Naive thymus-derived CD4-positive, alpha-beta T cell (primary cell): ENCODE data around the gene ZDHHC22. TPM values are rescaled to one million over a fixed set of nuclear protein-coding genes. Genes with fewer than 3 reads are reported as not detected.

Experiments
- ATAC-seq: fragments of 150-1000 bp; cut with Tn5 transposase; 2 replicates; pipeline ENCODE4 v1.10.0; 2021; ENCODE audit warnings: mild to moderate bottlenecking, moderate library complexity
- CTCF ChIA-PET: fragments of 350-600 bp; sonication (Branson Sonifier 250); formaldehyde crosslinking; loops from one replicate; lab custom pipeline; 2021; ENCODE audit warnings: antibody characterized with exemption; lab: Charles Lee
- POLR2A ChIA-PET: fragments of 350-600 bp; sonication (Branson Sonifier 250); formaldehyde crosslinking; loops from one replicate; lab custom pipeline; 2021; ENCODE audit warnings: antibody characterized with exemption, inconsistent platforms; lab: Charles Lee
- DNase-seq, 9 donors: peaks; one replicate each; pipeline versions ENCODE4 v3.0.0 to v3.0.0-alpha.2; 2020 to 2022; ENCODE audit warnings: mixed read lengths in 1 of 9
- H3K27ac ChIP-seq: one replicate; pipeline ENCODE4 v1.7.0; 2013; ENCODE audit warnings: mild to moderate bottlenecking, low read depth, low read length, moderate library complexity
- H3K27me3 ChIP-seq, 2 donors: one replicate each; pipeline ENCODE4 v1.7.0; 2013; ENCODE audit warnings: low read length in 2 of 2, mild to moderate bottlenecking in 2 of 2, moderate library complexity in 2 of 2; ENCODE audit not compliant: control insufficient read depth in 2 of 2, insufficient read depth in 2 of 2
- H3K36me3 ChIP-seq, 3 experiments: 1 replicate in 2 of 3; 2 replicates in 1 of 3; pipeline ENCODE4 v1.7.0; 2013; ENCODE audit warnings: low read length in 3 of 3, mild to moderate bottlenecking in 3 of 3, moderate library complexity in 1 of 3; ENCODE audit not compliant: insufficient read depth in 3 of 3, control insufficient read depth in 2 of 3
- H3K4me1 ChIP-seq, 2 donors: one replicate each; pipeline ENCODE4 v1.7.0; 2013; ENCODE audit warnings: low read length in 2 of 2, mild to moderate bottlenecking in 2 of 2, moderate library complexity in 1 of 2; ENCODE audit not compliant: control insufficient read depth in 2 of 2, insufficient read depth in 2 of 2
- H3K4me3 ChIP-seq: 2 replicates; pipeline ENCODE4 v1.7.0; 2013; ENCODE audit warnings: mild to moderate bottlenecking, low read length
- H3K9me3 ChIP-seq, 3 experiments: 1 replicate in 2 of 3; 2 replicates in 1 of 3; pipeline ENCODE4 v1.7.0; 2013; ENCODE audit warnings: low read length in 3 of 3; ENCODE audit not compliant: control insufficient read depth in 2 of 3
- H3K27ac Mint-ChIP-seq, 9 donors: one replicate each; pipeline ENCODE4 v1.8.0; 2020 to 2022; ENCODE audit warnings: mixed read lengths in 9 of 9, mild to moderate bottlenecking in 8 of 9, moderate library complexity in 5 of 9, inconsistent platforms in 2 of 9
- H3K27me3 Mint-ChIP-seq, 5 donors: one replicate each; pipeline ENCODE4 v1.8.0; 2021 to 2022; ENCODE audit warnings: mixed read lengths in 5 of 5, mild to moderate bottlenecking in 1 of 5
- H3K36me3 Mint-ChIP-seq, 5 donors: one replicate each; pipeline ENCODE4 v1.8.0; 2020 to 2022; ENCODE audit warnings: mixed read lengths in 5 of 5, mild to moderate bottlenecking in 3 of 5, inconsistent platforms in 1 of 5
- H3K4me1 Mint-ChIP-seq, 7 donors: one replicate each; pipeline ENCODE4 v1.8.0; 2020 to 2022; ENCODE audit warnings: mixed read lengths in 7 of 7, mild to moderate bottlenecking in 3 of 7, inconsistent platforms in 1 of 7
- H3K4me3 Mint-ChIP-seq, 10 donors: one replicate each; pipeline ENCODE4 v1.8.0; 2020 to 2022; ENCODE audit warnings: mild to moderate bottlenecking in 10 of 10, mixed read lengths in 10 of 10, moderate library complexity in 6 of 10, inconsistent platforms in 2 of 10
- H3K9me3 Mint-ChIP-seq, 11 donors: one replicate each; pipeline ENCODE4 v1.8.0; 2020 to 2022; ENCODE audit warnings: mixed read lengths in 11 of 11, mild to moderate bottlenecking in 4 of 11, inconsistent platforms in 1 of 11, moderate library complexity in 1 of 11
- intact Hi-C, 2 donors: fragments of 100-400 bp; cut with micrococcal nuclease; formaldehyde crosslinking; loops; one replicate each; pipeline ENCODE4 v1.15.1; 2023
- polyA plus RNA-seq, 2 donors: library from polyadenylated mRNA; unstranded; fragments of 300-500 nt; fragmentation: Illumina TruSeq; gene quantifications; one replicate each; pipeline ENCODE4 v1.2.3, GENCODE V29; 2021
- total RNA-seq, 6 experiments: library from RNA in 5 of 6; stranded (reverse) in 5 of 6; gene quantifications; 1 replicate in 5 of 6; 2 replicates in 1 of 6; pipeline ENCODE4 v1.2.3 and lab custom pipeline; 2021 to 2026

ZDHHC22 gene
- total and polyA plus RNA-seq, 7 experiments from 2014 or later = not detected

GRCh38 chr14:77158175-77158881, 16.7 kb upstream of the ZDHHC22 start:
- no peak overlapping the region for H3K4me3 ChIP-seq
- Mint-ChIP-seq H3K27ac (no peak overlapping the region), H3K27me3 (peaks cover 48 to 60% (median 54%) of the 10 kb centered on the region in 5 donors), H3K4me3 (no peak overlapping the region), H3K36me3 (peaks cover 0 to 5% (median 0%) of the 10 kb centered on the region in 5 donors), H3K4me1 (no peaks in the 10 kb centered on the region), H3K9me3 (peaks cover 0 to 6% (median 0%) of the 10 kb centered on the region in 11 donors)
- H3K27me3 ChIP-seq = no peaks in the 10 kb centered on the region
- DNase-seq (no peak), ATAC-seq (no peak)
- H3K36me3 ChIP-seq = no peaks in the 10 kb centered on the region
- ChIA-PET POLR2A (no interaction called here), CTCF (no interaction called here)
- H3K27ac ChIP-seq = no peak overlapping the region
- H3K9me3 ChIP-seq = no peaks in the 10 kb centered on the region
- no peaks in the 10 kb centered on the region for H3K4me1 ChIP-seq
- intact Hi-C loops = no loop called here

- H3K36me3 ChIP-seq = no peaks in the 10 kb centered on the region
- H3K9me3 ChIP-seq = no peaks in the 10 kb centered on the region
- DNase-seq (no peak), ATAC-seq (no peak)
- no peak overlapping the region for H3K27ac ChIP-seq
- Mint-ChIP-seq H3K27ac (no peak overlapping the region), H3K27me3 (peaks cover 53 to 60% (median 56%) of the 10 kb centered on the region in 5 donors), H3K36me3 (peaks cover 0 to 5% (median 0%) of the 10 kb centered on the region in 5 donors), H3K4me3 (no peak overlapping the region), H3K9me3 (peaks cover 0 to 6% (median 0%) of the 10 kb centered on the region in 11 donors), H3K4me1 (no peaks in the 10 kb centered on the region)
- H3K4me1 ChIP-seq = no peaks in the 10 kb centered on the region
- ChIA-PET POLR2A (no interaction called here), CTCF (no interaction called here)
- intact Hi-C loops = no loop called here
- H3K4me3 ChIP-seq = no peak overlapping the region
- H3K27me3 ChIP-seq = peaks cover 0 to 5% of the 10 kb centered on the region in 2 donors
Measured at GRCh38 chr14:77157740-77158139, 16.1 kb upstream of the ZDHHC22 start.

- no peak for DNase-seq
- Mint-ChIP-seq H3K4me3 (no peak overlapping the region), H3K4me1 (no peaks in the 10 kb centered on the region), H3K9me3 (peaks cover 0 to 6% (median 0%) of the 10 kb centered on the region in 11 donors), H3K36me3 (peaks cover 0 to 5% (median 0%) of the 10 kb centered on the region in 5 donors), H3K27ac (no peak overlapping the region), H3K27me3 (peaks cover 45 to 56% (median 53%) of the 10 kb centered on the region in 5 donors)
- ChIA-PET CTCF (interaction anchor here (0.6 kb wide), 1 partner anchor 283 kb away, joined by 3 read pairs; no protein-coding TSS in a partner anchor), POLR2A (no interaction called here)
- Histone ChIP-seq H3K27me3 (peaks cover 0 to 9% of the 10 kb centered on the region in 2 donors), H3K27ac (no peak overlapping the region), H3K4me3 (no peak overlapping the region), H3K36me3 (no peaks in the 10 kb centered on the region), H3K4me1 (no peaks in the 10 kb centered on the region), H3K9me3 (no peaks in the 10 kb centered on the region)
- intact Hi-C loops = no loop called here
- no peak for ATAC-seq
Measured at GRCh38 chr14:77155083-77155482, 13.5 kb upstream of the ZDHHC22 start.

- no peaks in the 10 kb centered on the region for H3K4me1 Mint-ChIP-seq
- H3K9me3 Mint-ChIP-seq = peaks cover 0 to 6% (median 0%) of the 10 kb centered on the region in 11 donors
- Histone ChIP-seq H3K27ac (no peak overlapping the region), H3K9me3 (no peaks in the 10 kb centered on the region), H3K27me3 (peaks cover 0 to 9% of the 10 kb centered on the region in 2 donors), H3K4me1 (no peaks in the 10 kb centered on the region), H3K4me3 (no peak overlapping the region), H3K36me3 (no peaks in the 10 kb centered on the region)
- H3K36me3 Mint-ChIP-seq = peaks cover 0 to 5% (median 0%) of the 10 kb centered on the region in 5 donors
- intact Hi-C loops = no loop called here
- ChIA-PET POLR2A (no interaction called here), CTCF (no interaction called here)
- H3K27ac Mint-ChIP-seq = no peak overlapping the region
- no peak overlapping the region for H3K4me3 Mint-ChIP-seq
- ATAC-seq (no peak), DNase-seq (no peak)
- H3K27me3 Mint-ChIP-seq = peaks cover 47 to 56% (median 53%) of the 10 kb centered on the region in 5 donors
Measured at GRCh38 chr14:77154421-77154820, 12.8 kb upstream of the ZDHHC22 start.

GRCh38 chr14:77153802-77154201, 12.2 kb upstream of the ZDHHC22 start:
- ChIA-PET POLR2A (no interaction called here), CTCF (interaction anchor here (1.1 to 1.4 kb wide), 2 partner anchors 10 to 166 kb away, joined by 3 to 4 read pairs; no protein-coding TSS in a partner anchor)
- H3K9me3 Mint-ChIP-seq = peaks cover 0 to 6% (median 0%) of the 10 kb centered on the region in 11 donors
- no peak for ATAC-seq
- DNase-seq = no peak
- H3K27ac Mint-ChIP-seq = no peak overlapping the region
- H3K4me3 Mint-ChIP-seq = no peak overlapping the region
- H3K36me3 Mint-ChIP-seq = peaks cover 0 to 5% (median 0%) of the 10 kb centered on the region in 5 donors
- no peak overlapping the region for H3K27ac ChIP-seq
- peaks cover 0 to 9% of the 10 kb centered on the region in 2 donors for H3K27me3 ChIP-seq
- H3K4me1 Mint-ChIP-seq = no peaks in the 10 kb centered on the region
- intact Hi-C loops = loop anchor here in 1 of 2 donors (2.0 kb wide), 1 partner anchor 397 kb away; no protein-coding TSS in a partner anchor
- H3K27me3 Mint-ChIP-seq = peaks cover 44 to 54% (median 49%) of the 10 kb centered on the region in 5 donors
- H3K36me3 ChIP-seq = no peaks in the 10 kb centered on the region
- H3K4me3 ChIP-seq = no peak overlapping the region
- no peaks in the 10 kb centered on the region for H3K4me1 ChIP-seq
- H3K9me3 ChIP-seq = no peaks in the 10 kb centered on the region

- ChIA-PET POLR2A (no interaction called here), CTCF (interaction anchor here (0.9 to 1.0 kb wide), 2 partner anchors 9 to 161 kb away, joined by 3 to 5 read pairs; no protein-coding TSS in a partner anchor)
- Mint-ChIP-seq H3K27ac (no peak overlapping the region), H3K36me3 (no peaks in the 10 kb centered on the region), H3K27me3 (peaks cover 35 to 55% (median 46%) of the 10 kb centered on the region in 5 donors), H3K4me1 (no peaks in the 10 kb centered on the region), H3K9me3 (peaks cover 0 to 6% (median 0%) of the 10 kb centered on the region in 11 donors), H3K4me3 (no peak overlapping the region)
- Histone ChIP-seq H3K4me3 (no peak overlapping the region), H3K27me3 (peaks cover 0 to 9% of the 10 kb centered on the region in 2 donors), H3K36me3 (no peaks in the 10 kb centered on the region), H3K27ac (no peak overlapping the region), H3K4me1 (no peaks in the 10 kb centered on the region), H3K9me3 (no peaks in the 10 kb centered on the region)
- intact Hi-C loops = loop anchor here (1.0 to 2.0 kb wide), 2 partner anchors 164 to 399 kb away; no protein-coding TSS in a partner anchor
- peak in 3 of 9 donors; percentile 9 to 18 (median 10) for DNase-seq
- peak; percentile 57 for ATAC-seq
Measured at GRCh38 chr14:77151918-77152588, 10.5 kb upstream of the ZDHHC22 start.
